DND-41 (cell line): Measurements from ENCODE around the gene MYLIP.

ENCODE experiments used
- EZH2 ChIP-seq: IDR thresholded peaks from 3 replicates; pipeline ENCODE4 v1.6.1; 2012; ENCODE audit warnings: borderline replicate concordance, low read depth, mild to moderate bottlenecking, moderate library complexity, low read length, inconsistent platforms; ENCODE audit not compliant: severe bottlenecking
- TF ChIP-seq, protein P1 (sequence below): IDR thresholded peaks from 2 replicates; pipeline ENCODE4 v1.5.1; 2012; ENCODE audit warnings: borderline replicate concordance, low read length, moderate library complexity, mild to moderate bottlenecking; ENCODE audit not compliant: poor library complexity, severe bottlenecking; ENCODE audit errors: extremely low read depth

DNA sequence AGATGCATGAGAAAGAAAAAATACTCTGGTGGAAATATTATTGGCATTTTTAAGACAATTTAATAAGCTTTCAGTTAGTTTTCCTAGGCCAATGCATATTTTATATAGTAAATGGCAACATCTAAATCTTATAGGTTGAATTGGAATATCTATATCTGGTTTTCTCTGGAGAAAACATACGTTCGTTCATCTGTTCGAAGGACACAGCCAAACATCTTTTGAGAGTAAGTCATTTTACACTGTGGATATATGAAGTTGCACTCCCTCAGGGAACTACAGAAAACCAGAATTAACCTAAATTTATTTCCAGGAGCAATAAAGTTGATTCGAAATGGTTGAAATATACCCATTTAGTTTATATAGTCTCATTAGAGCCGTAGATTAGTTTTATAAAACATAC is 49.0 kb downstream of the MYLIP start:
- TF ChIP-seq, protein P1, sequence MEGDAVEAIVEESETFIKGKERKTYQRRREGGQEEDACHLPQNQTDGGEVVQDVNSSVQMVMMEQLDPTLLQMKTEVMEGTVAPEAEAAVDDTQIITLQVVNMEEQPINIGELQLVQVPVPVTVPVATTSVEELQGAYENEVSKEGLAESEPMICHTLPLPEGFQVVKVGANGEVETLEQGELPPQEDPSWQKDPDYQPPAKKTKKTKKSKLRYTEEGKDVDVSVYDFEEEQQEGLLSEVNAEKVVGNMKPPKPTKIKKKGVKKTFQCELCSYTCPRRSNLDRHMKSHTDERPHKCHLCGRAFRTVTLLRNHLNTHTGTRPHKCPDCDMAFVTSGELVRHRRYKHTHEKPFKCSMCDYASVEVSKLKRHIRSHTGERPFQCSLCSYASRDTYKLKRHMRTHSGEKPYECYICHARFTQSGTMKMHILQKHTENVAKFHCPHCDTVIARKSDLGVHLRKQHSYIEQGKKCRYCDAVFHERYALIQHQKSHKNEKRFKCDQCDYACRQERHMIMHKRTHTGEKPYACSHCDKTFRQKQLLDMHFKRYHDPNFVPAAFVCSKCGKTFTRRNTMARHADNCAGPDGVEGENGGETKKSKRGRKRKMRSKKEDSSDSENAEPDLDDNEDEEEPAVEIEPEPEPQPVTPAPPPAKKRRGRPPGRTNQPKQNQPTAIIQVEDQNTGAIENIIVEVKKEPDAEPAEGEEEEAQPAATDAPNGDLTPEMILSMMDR: no peak
- TF ChIP-seq EZH2: no peak
